SK-N-SH (cell line): ENCODE data around the gene VOPP1. TPM values are rescaled to one million over a fixed set of nuclear protein-coding genes. Genes with fewer than 3 reads are reported as not detected.

Experiments
- CTCF ChIA-PET: fragments of 300-600, 350-600 bp; formaldehyde crosslinking; extraction: SDS; loops from one replicate; lab custom pipeline; 2021; lab: Yijun Ruan, JAX
- POLR2A ChIA-PET: fragments of 350-600 bp; sonication (Branson Sonifier 250); formaldehyde crosslinking; extraction: SDS; loops from one replicate; lab custom pipeline; 2020; ENCODE audit warnings: antibody characterized with exemption, inconsistent platforms; lab: Yijun Ruan, JAX
- DNase-seq: peaks from one replicate; pipeline ENCODE4 v3.0.0; 2012
- H2AFZ ChIP-seq: fragments of 200-600 bp; sonication (generic); 2 replicates; pipeline ENCODE4 v1.8.1; 2016; ENCODE audit warnings: antibody characterized with exemption, mild to moderate bottlenecking, low read depth
- H3F3A ChIP-seq: fragments of 200-600 bp; sonication (generic); replicated peaks from 2 replicates; pipeline ENCODE3; 2016; ENCODE audit warnings: antibody characterized with exemption, mild to moderate bottlenecking; ENCODE audit not compliant: insufficient read depth
- H3K27ac ChIP-seq, 2 experiments: fragments of 200-500 bp in 1 of 2; fragments of 200-600 bp in 1 of 2; sonication (Bioruptor generic) in 1 of 2; sonication (generic), shearing (Covaris generic) in 1 of 2; 2 replicates each; pipeline versions ENCODE4 v1.5.1 to v1.6.1; 2014 to 2016; ENCODE audit warnings: low read depth in 2 of 2, inconsistent platforms in 1 of 2, low read length in 1 of 2, mild to moderate bottlenecking in 1 of 2, mixed read lengths in 1 of 2
- H3K27me3 ChIP-seq: fragments of 200-600 bp; sonication (generic), shearing (Covaris generic); 2 replicates; pipeline ENCODE4 v1.6.1; 2016; ENCODE audit warnings: mixed run types; ENCODE audit not compliant: insufficient read depth
- H3K36me3 ChIP-seq, 2 experiments: fragments of 200-500 bp in 1 of 2; fragments of 200-600 bp in 1 of 2; sonication (Bioruptor generic) in 1 of 2; sonication (generic) in 1 of 2; replicated peaks in 1 of 2; 2 replicates each; pipeline versions ENCODE3 to v1.5.1; 2014 to 2016; ENCODE audit warnings: low read length in 1 of 2, mild to moderate bottlenecking in 1 of 2; ENCODE audit not compliant: insufficient read depth in 2 of 2, control insufficient read depth in 1 of 2
- H3K4me1 ChIP-seq, 2 experiments: fragments of 200-500 bp in 1 of 2; fragments of 200-600 bp in 1 of 2; sonication (Bioruptor generic) in 1 of 2; sonication (generic), shearing (Covaris generic) in 1 of 2; 2 replicates each; pipeline versions ENCODE4 v1.5.1 to v1.6.1; 2014 to 2016; ENCODE audit warnings: low read depth in 1 of 2, low read length in 1 of 2, mixed run types in 1 of 2; ENCODE audit not compliant: insufficient read depth in 2 of 2, control insufficient read depth in 1 of 2
- H3K4me2 ChIP-seq: fragments of 200-600 bp; sonication (generic), shearing (Covaris generic); 2 replicates; pipeline ENCODE4 v1.6.1; 2017; ENCODE audit warnings: mixed run types
- H3K4me3 ChIP-seq, 2 experiments: fragments of 200-500 bp in 1 of 2; fragments of 200-600 bp in 1 of 2; sonication (Bioruptor generic) in 1 of 2; sonication (generic), shearing (Covaris generic) in 1 of 2; 2 replicates each; pipeline versions ENCODE4 v1.5.1 to v1.8.1; 2014 to 2016; ENCODE audit warnings: low read depth in 2 of 2, inconsistent platforms in 1 of 2, low read length in 1 of 2, mild to moderate bottlenecking in 1 of 2, mixed read lengths in 1 of 2, moderate library complexity in 1 of 2
- H3K79me2 ChIP-seq: fragments of 200-600 bp; sonication (generic); 2 replicates; pipeline ENCODE4 v1.8.1; 2017; ENCODE audit warnings: mild to moderate bottlenecking; ENCODE audit not compliant: insufficient read depth
- H3K9ac ChIP-seq: fragments of 200-600 bp; sonication (generic); 2 replicates; pipeline ENCODE4 v1.6.1; 2017; ENCODE audit warnings: mixed run types
- H3K9me2 ChIP-seq: fragments of 200-600 bp; sonication (generic); 2 replicates; pipeline ENCODE4 v1.6.1; 2017; ENCODE audit warnings: mixed run types
- H3K9me3 ChIP-seq: fragments of 200-600 bp; sonication (generic); 2 replicates; pipeline ENCODE4 v1.6.1; 2017; ENCODE audit warnings: mixed run types, mild to moderate bottlenecking, moderate library complexity
- H4K20me1 ChIP-seq: fragments of 200-600 bp; sonication (generic); 2 replicates; pipeline ENCODE4 v1.6.1; 2017; ENCODE audit warnings: mild to moderate bottlenecking, mixed run types; ENCODE audit not compliant: insufficient read depth
- CHD2 ChIP-seq: fragments of 150-350 bp; IDR thresholded peaks from 2 replicates; pipeline ENCODE4 v1.6.1; 2018; ENCODE audit warnings: low read length; ENCODE audit not compliant: partially characterized antibody
- EZH2phosphoT487 ChIP-seq: fragments of 200-600 bp; sonication (generic); IDR thresholded peaks from 2 replicates; pipeline ENCODE4 v1.6.1; 2017; ENCODE audit warnings: low read depth, mixed run types, mild to moderate bottlenecking, antibody characterized with exemption, moderate library complexity, borderline replicate concordance
- FOXJ3 ChIP-seq: sonication (generic); formaldehyde crosslinking; IDR thresholded peaks from 2 replicates; pipeline ENCODE4 v1.5.1; 2020; ENCODE audit warnings: mild to moderate bottlenecking, missing genetic modification reagents
- FOXM1 ChIP-seq: IDR thresholded peaks from 2 replicates; pipeline ENCODE4 v1.4.0; 2012; ENCODE audit warnings: low read depth, mild to moderate bottlenecking
- GABPA ChIP-seq: IDR thresholded peaks from 2 replicates; pipeline ENCODE4 v1.4.0; 2012; ENCODE audit warnings: low read depth, mild to moderate bottlenecking
- IRF3 ChIP-seq: fragments of 150-350 bp; IDR thresholded peaks from 2 replicates; pipeline ENCODE4 v1.6.1; 2016; ENCODE audit warnings: mild to moderate bottlenecking, low read depth, low read length
- JUND ChIP-seq: IDR thresholded peaks from 2 replicates; pipeline ENCODE4 v1.4.0; 2012
- MAX ChIP-seq: IDR thresholded peaks from 2 replicates; pipeline ENCODE4 v1.4.0; 2012; ENCODE audit warnings: low read depth
- MEF2A ChIP-seq: IDR thresholded peaks from 2 replicates; pipeline ENCODE4 v1.4.0; 2012; ENCODE audit warnings: low read depth, borderline replicate concordance
- NFIC ChIP-seq: IDR thresholded peaks from 2 replicates; pipeline ENCODE4 v1.4.0; 2012; ENCODE audit warnings: borderline replicate concordance
- PBX3 ChIP-seq: IDR thresholded peaks from 2 replicates; pipeline ENCODE4; 2012
- POLR2AphosphoS5 ChIP-seq: IDR thresholded peaks from 2 replicates; pipeline ENCODE4 v1.6.1; 2012; ENCODE audit warnings: low read depth, low read length
- RCOR1 ChIP-seq: fragments of 150-350 bp; IDR thresholded peaks from 2 replicates; pipeline ENCODE4 v1.6.1; 2017; ENCODE audit warnings: antibody characterized with exemption, low read length
- REST ChIP-seq: IDR thresholded peaks from 2 replicates; pipeline ENCODE4 v1.6.1; 2012; ENCODE audit warnings: mild to moderate bottlenecking, low read depth, low read length, moderate library complexity
- RFX5 ChIP-seq: IDR thresholded peaks from 2 replicates; pipeline ENCODE4 v1.6.1; 2012; ENCODE audit warnings: mild to moderate bottlenecking, improper control_type of control experiment, low read length
- SIN3A ChIP-seq: IDR thresholded peaks from 2 replicates; pipeline ENCODE4 v1.6.1; 2012; ENCODE audit warnings: low read depth, mild to moderate bottlenecking, low read length, moderate library complexity, borderline replicate concordance
- SMC3 ChIP-seq: IDR thresholded peaks from 2 replicates; pipeline ENCODE4 v1.6.1; 2012; ENCODE audit warnings: low read depth, low read length, improper control_type of control experiment
- USF1 ChIP-seq: IDR thresholded peaks from 2 replicates; pipeline ENCODE4 v1.4.0; 2012; ENCODE audit warnings: low read depth, borderline replicate concordance
- YY1 ChIP-seq: IDR thresholded peaks from 2 replicates; pipeline ENCODE4 v1.4.0; 2012; ENCODE audit warnings: low read depth, mild to moderate bottlenecking
- ZBTB33 ChIP-seq: IDR thresholded peaks from 2 replicates; pipeline ENCODE4 v1.4.0; 2012; ENCODE audit warnings: low read depth, borderline replicate concordance
- WGBS: methylation state at CpG from one replicate; pipeline ENCODE4 v1.1.6; 2017; ENCODE audit warnings: low lambda C conversion rate; 5-methylcytosine and 5-hydroxymethylcytosine counted together
- polyA plus RNA-seq, 3 experiments: library from polyadenylated mRNA; depleted of rRNA; stranded (reverse); fragments of >200 nt; gene quantifications; 2 replicates each; pipeline ENCODE4 v1.2.3, GENCODE V29; 2012

Gene VOPP1
- polyA plus RNA-seq, 1 of the 3 experiments (the other 2 are of a cell fraction): 69.5 TPM

GRCh38 chr7:55555160-55555559 lies 17.1 kb downstream of the VOPP1 start:
- peaks cover 15% of the 10 kb centered on the region for H3F3A ChIP-seq
- H2AFZ ChIP-seq: no peak overlapping the region
- DNase-seq: no peak
- peaks cover 100% of the 10 kb centered on the region for H3K79me2 ChIP-seq
- 97% methylated on average over 7 of the region's 7 CpGs for WGBS
- no peaks in the 10 kb centered on the region for H3K27me3 ChIP-seq
- ChIA-PET CTCF (interaction anchor here (0.6 to 2.8 kb wide), 7 partner anchors 8 to 275 kb away, joined by 3 to 10 read pairs (median 4); no protein-coding TSS in a partner anchor), POLR2A (no interaction called here)
- H3K4me3 ChIP-seq: no peak overlapping the region
- peaks cover 26 to 51% of the 10 kb centered on the region in 2 experiments for H3K4me1 ChIP-seq
- H3K9ac ChIP-seq: no peak overlapping the region
- peaks cover 5 to 27% of the 10 kb centered on the region in 2 experiments for H3K36me3 ChIP-seq
- no peaks in the 10 kb centered on the region for H3K9me3 ChIP-seq
- no peak overlapping the region for H3K27ac ChIP-seq
- H4K20me1 ChIP-seq: peaks cover 100% of the 10 kb centered on the region
- H3K4me2 ChIP-seq: no peak overlapping the region
- TF ChIP-seq POLR2AphosphoS5: no peak
- no peak for TF ChIP-seq IRF3
- TF ChIP-seq RCOR1: no peak
- no peak for TF ChIP-seq MAX
- no peak for TF ChIP-seq FOXJ3
- TF ChIP-seq FOXM1: no peak
- no peaks in the 10 kb centered on the region for H3K9me2 ChIP-seq

- Histone ChIP-seq H3K4me3 (no peak overlapping the region), H3K36me3 (peaks cover 5 to 27% of the 10 kb centered on the region in 2 experiments), H3F3A (peaks cover 15% of the 10 kb centered on the region), H3K79me2 (peaks cover 100% of the 10 kb centered on the region), H3K9me3 (no peaks in the 10 kb centered on the region), H4K20me1 (peaks cover 100% of the 10 kb centered on the region), H3K9ac (no peak overlapping the region), H3K27ac (0 out of 4 replicates have a peak overlapping the region, but pooled peaks of 1 of the 2 experiments have one; percentile 1), H3K9me2 (no peaks in the 10 kb centered on the region), H3K4me1 (peaks cover 28 to 43% of the 10 kb centered on the region in 2 experiments), H2AFZ (no peak overlapping the region), H3K4me2 (no peak overlapping the region), H3K27me3 (no peaks in the 10 kb centered on the region)
- ChIA-PET CTCF (interaction anchor here (1.4 to 2.8 kb wide), 2 partner anchors 121 to 299 kb away, joined by 3 to 10 read pairs; no protein-coding TSS in a partner anchor), POLR2A (no interaction called here)
- WGBS: 90% methylated on average over 1 of the region's 1 CpG
- DNase-seq: no peak
- TF ChIP-seq SIN3A (no peak), CHD2 (no peak), GABPA (no peak), EZH2phosphoT487 (no peak), RFX5 (no peak), USF1 (no peak), JUND (no peak), REST (no peak), ZBTB33 (no peak), PBX3 (no peak), FOXM1 (no peak), YY1 (no peak), NFIC (no peak), MEF2A (no peak), SMC3 (no peak)
Observed at GRCh38 chr7:55554038-55554437, 18.3 kb downstream of the VOPP1 start.
